ENCODE measurements around the gene GATD1. TPM values are rescaled to one million over a fixed set of nuclear protein-coding genes. Genes with fewer than 3 reads are reported as not detected.

The GATD1 gene
- total RNA-seq, 1 experiment from 2014 or later, result 91.5 TPM

DNA sequence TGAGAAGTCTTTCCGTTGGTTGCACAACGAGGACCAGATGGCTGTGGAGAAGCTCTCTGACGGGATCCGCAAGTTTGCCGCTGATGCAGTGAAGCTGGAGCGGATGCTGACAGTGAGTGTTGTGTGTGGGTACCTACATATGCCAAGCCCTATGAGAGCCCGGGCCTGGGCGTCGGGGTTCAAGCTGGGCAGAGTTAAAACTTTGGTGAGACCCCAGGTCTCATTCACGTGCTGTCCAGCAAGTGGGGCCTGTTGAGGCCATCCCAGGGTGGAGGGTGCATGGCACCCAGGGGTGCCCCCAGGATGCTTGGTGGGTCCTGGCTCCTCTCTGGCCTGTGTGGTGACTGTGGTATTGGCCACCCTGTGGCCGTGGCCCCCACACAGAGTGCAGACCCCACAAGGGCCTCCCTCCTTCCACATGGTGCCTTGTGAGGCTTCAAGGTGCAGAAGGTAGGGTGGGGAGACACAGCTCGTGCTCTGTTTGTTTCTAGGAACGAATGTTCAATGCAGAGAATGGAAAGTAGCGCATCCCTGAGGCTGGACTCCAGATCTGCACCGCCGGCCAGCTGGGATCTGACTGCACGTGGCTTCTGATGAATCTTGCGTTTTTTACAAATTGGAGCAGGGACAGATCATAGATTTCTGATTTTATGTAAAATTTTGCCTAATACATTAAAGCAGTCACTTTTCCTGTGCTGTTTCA, 12.8 kb downstream of the GATD1 start:
- peaks cover 89% of the 10 kb centered on the region for H3K36me3 Mint-ChIP-seq (ENCODE audit: insufficient read depth, unreplicated experiment)
- TF ChIP-seq, protein P1, sequence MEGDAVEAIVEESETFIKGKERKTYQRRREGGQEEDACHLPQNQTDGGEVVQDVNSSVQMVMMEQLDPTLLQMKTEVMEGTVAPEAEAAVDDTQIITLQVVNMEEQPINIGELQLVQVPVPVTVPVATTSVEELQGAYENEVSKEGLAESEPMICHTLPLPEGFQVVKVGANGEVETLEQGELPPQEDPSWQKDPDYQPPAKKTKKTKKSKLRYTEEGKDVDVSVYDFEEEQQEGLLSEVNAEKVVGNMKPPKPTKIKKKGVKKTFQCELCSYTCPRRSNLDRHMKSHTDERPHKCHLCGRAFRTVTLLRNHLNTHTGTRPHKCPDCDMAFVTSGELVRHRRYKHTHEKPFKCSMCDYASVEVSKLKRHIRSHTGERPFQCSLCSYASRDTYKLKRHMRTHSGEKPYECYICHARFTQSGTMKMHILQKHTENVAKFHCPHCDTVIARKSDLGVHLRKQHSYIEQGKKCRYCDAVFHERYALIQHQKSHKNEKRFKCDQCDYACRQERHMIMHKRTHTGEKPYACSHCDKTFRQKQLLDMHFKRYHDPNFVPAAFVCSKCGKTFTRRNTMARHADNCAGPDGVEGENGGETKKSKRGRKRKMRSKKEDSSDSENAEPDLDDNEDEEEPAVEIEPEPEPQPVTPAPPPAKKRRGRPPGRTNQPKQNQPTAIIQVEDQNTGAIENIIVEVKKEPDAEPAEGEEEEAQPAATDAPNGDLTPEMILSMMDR (IDR thresholded peaks at IDR 0.05; ENCODE audit: insufficient read depth in 1 of 2, low read depth in 1 of 2, low read length in 1 of 2, severe bottlenecking in 1 of 2, unreplicated experiment in 1 of 2), result no peak
- peaks cover 15% of the 10 kb centered on the region for H3K36me3 ChIP-seq (ENCODE audit: control insufficient read depth, insufficient read depth, low read length)
- H3K9me3 ChIP-seq, result no peaks in the 10 kb centered on the region
- intact Hi-C loops (cut with micrococcal nuclease; ENCODE audit: unreplicated experiment), result no loop called here
- no peak for DNase-seq
- ChIA-PET CTCF (interaction anchor here (0.7 kb wide), 1 partner anchor 8 kb away, joined by 3 read pairs; no protein-coding TSS in a partner anchor), POLR2A (interaction anchor here (0.5 to 1.3 kb wide), 2 partner anchors 13 to 60 kb away, joined by 4 to 7 read pairs; partner anchors contain the start of gene GATD1)
- no peak overlapping the region for H3K4me3 Mint-ChIP-seq (ENCODE audit: unreplicated experiment)
- no peaks in the 10 kb centered on the region for H3K27me3 Mint-ChIP-seq (ENCODE audit: insufficient read depth, unreplicated experiment)
- no peak overlapping the region for H3K4me3 ChIP-seq (ENCODE audit: low read depth, low read length)
- H3K27ac Mint-ChIP-seq (ENCODE audit: unreplicated experiment), result peak overlapping the region; percentile 48
- no peaks in the 10 kb centered on the region for H3K9me3 Mint-ChIP-seq (ENCODE audit: unreplicated experiment)
- no peaks in the 10 kb centered on the region for H3K27me3 ChIP-seq (replicated peaks; ENCODE audit: control insufficient read depth, insufficient read depth, low read length)
- H3K4me1 ChIP-seq, result no peaks in the 10 kb centered on the region
- no peaks in the 10 kb centered on the region for H3K4me1 Mint-ChIP-seq (ENCODE audit: low read depth, unreplicated experiment)
- BruUV-seq (replicated peaks), result TSS peak; percentile 17

DNA sequence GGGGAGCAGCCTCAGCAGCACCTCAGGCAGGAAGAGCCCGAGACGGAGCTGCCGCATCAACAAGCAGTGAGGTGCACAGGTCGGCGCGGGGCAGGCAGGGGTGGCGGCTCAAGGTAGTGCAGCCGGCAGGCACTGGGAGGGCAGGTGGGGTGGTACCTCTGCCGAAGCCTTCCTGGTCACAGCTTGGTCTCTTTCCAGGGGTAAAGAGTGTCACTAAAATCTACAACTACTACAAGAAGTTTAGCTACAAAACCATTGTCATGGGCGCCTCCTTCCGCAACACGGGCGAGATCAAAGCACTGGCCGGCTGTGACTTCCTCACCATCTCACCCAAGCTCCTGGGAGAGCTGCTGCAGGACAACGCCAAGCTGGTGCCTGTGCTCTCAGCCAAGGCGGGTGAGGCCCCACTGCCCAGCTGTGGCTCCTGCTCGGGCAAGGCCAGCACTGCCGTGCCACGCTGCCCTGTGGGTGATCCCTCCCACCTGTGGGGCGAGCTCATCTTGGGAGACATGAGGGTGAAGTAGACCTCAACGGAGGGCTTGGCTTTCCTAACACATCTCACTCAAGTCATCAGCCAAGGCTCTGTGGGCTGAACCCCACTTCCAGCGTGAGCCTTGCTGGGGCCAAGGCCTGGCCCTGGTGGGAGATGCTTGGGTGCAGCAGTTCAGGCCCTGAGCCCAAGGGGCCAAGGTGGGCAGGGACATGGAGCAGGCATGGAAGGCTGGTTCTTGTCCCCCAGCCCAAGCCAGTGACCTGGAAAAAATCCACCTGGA, 13.6 kb downstream of the GATD1 start:
- peak overlapping the region; percentile 48 for H3K27ac Mint-ChIP-seq (ENCODE audit: unreplicated experiment)
- H3K4me3 Mint-ChIP-seq (ENCODE audit: unreplicated experiment), result no peak overlapping the region
- ChIA-PET POLR2A (interaction anchor here (0.5 to 1.4 kb wide), 3 partner anchors 17 to 74 kb away, joined by 4 to 7 read pairs (median 6); partner anchors contain the start of gene TALDO1), CTCF (no interaction called here)
- peaks cover 93% of the 10 kb centered on the region for H3K36me3 Mint-ChIP-seq (ENCODE audit: insufficient read depth, unreplicated experiment)
- H3K27me3 ChIP-seq (replicated peaks; ENCODE audit: control insufficient read depth, insufficient read depth, low read length), result no peaks in the 10 kb centered on the region
- H3K9me3 ChIP-seq, result no peaks in the 10 kb centered on the region
- intact Hi-C loops (cut with micrococcal nuclease; ENCODE audit: unreplicated experiment), result no loop called here
- no peak for DNase-seq
- TF ChIP-seq, protein P1 (IDR thresholded peaks at IDR 0.05; ENCODE audit: insufficient read depth in 1 of 2, low read depth in 1 of 2, low read length in 1 of 2, severe bottlenecking in 1 of 2, unreplicated experiment in 1 of 2), result no peak
- no peak overlapping the region for H3K4me3 ChIP-seq (ENCODE audit: low read depth, low read length)
- H3K4me1 ChIP-seq, result no peaks in the 10 kb centered on the region
- no peaks in the 10 kb centered on the region for H3K4me1 Mint-ChIP-seq (ENCODE audit: low read depth, unreplicated experiment)
- H3K9me3 Mint-ChIP-seq (ENCODE audit: unreplicated experiment), result no peaks in the 10 kb centered on the region
- H3K36me3 ChIP-seq (ENCODE audit: control insufficient read depth, insufficient read depth, low read length), result peaks cover 15% of the 10 kb centered on the region
- H3K27me3 Mint-ChIP-seq (ENCODE audit: insufficient read depth, unreplicated experiment), result no peaks in the 10 kb centered on the region
- BruUV-seq (replicated peaks), result no TSS peak

DNA sequence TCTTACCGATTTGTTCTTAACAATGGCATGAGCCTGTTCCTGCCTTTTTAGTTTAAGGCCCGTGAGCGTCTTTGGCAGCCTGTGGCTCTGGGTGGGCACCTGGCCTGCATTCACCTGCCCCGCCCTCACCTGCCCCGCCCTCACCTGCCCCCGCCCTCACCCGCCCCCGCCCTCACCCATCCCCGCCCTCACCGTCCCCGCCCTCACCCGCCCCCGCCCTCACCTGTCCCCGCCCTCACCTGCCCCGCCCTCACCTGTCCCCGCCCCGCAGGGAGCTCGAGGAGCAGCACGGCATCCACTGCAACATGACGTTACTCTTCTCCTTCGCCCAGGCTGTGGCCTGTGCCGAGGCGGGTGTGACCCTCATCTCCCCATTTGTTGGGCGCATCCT, 14.2 kb downstream of the GATD1 start:
- Histone ChIP-seq H3K36me3 (ENCODE audit: control insufficient read depth, insufficient read depth, low read length) (peaks cover 15% of the 10 kb centered on the region), H3K9me3 (no peaks in the 10 kb centered on the region), H3K4me1 (no peaks in the 10 kb centered on the region), H3K27me3 (replicated peaks; ENCODE audit: control insufficient read depth, insufficient read depth, low read length) (no peaks in the 10 kb centered on the region), H3K4me3 (ENCODE audit: low read depth, low read length) (no peak overlapping the region)
- peak overlapping the region; percentile 48 for H3K27ac Mint-ChIP-seq (ENCODE audit: unreplicated experiment)
- TF ChIP-seq, protein P1 (IDR thresholded peaks at IDR 0.05; ENCODE audit: insufficient read depth in 1 of 2, low read depth in 1 of 2, low read length in 1 of 2, severe bottlenecking in 1 of 2, unreplicated experiment in 1 of 2), result no peak
- no peaks in the 10 kb centered on the region for H3K4me1 Mint-ChIP-seq (ENCODE audit: low read depth, unreplicated experiment)
- no peaks in the 10 kb centered on the region for H3K9me3 Mint-ChIP-seq (ENCODE audit: unreplicated experiment)
- no TSS peak for BruUV-seq (replicated peaks)
- ChIA-PET POLR2A (interaction anchor here (0.5 to 1.4 kb wide), 3 partner anchors 16 to 74 kb away, joined by 4 to 7 read pairs (median 6); partner anchors contain the start of gene TALDO1), CTCF (no interaction called here)
- H3K27me3 Mint-ChIP-seq (ENCODE audit: insufficient read depth, unreplicated experiment), result no peaks in the 10 kb centered on the region
- intact Hi-C loops (cut with micrococcal nuclease; ENCODE audit: unreplicated experiment), result no loop called here
- peaks cover 96% of the 10 kb centered on the region for H3K36me3 Mint-ChIP-seq (ENCODE audit: insufficient read depth, unreplicated experiment)
- DNase-seq, result peak in 1 of 2 experiments; percentile 65
- H3K4me3 Mint-ChIP-seq (ENCODE audit: unreplicated experiment), result no peak overlapping the region

Measured in Caco-2 (cell line).